K562 (cell line): Measurements from ENCODE around the gene LDAF1. TPM values are rescaled to one million over a fixed set of nuclear protein-coding genes. Genes with fewer than 3 reads are reported as not detected.

Source experiments
- ADNP ChIP-seq: fragments of 200-800 bp; sonication (Bioruptor generic); IDR thresholded peaks from 2 replicates; pipeline ENCODE4 v1.6.1; 2016; ENCODE audit warnings: missing genetic modification characterization, missing compliant biosample characterization
- CBX3 ChIP-seq, 2 experiments: IDR thresholded peaks; 1 replicate in 1 of 2; 2 replicates in 1 of 2; pipeline ENCODE4 v1.6.1; 2012; ENCODE audit warnings: inconsistent platforms in 2 of 2, low read length in 2 of 2, borderline replicate concordance in 1 of 2, control low read depth in 1 of 2
- CSDE1 ChIP-seq, 2 experiments: fragments of 450-650 bp; IDR thresholded peaks; 2 replicates each; pipeline ENCODE4 v1.6.1; 2016; ENCODE audit warnings: mild to moderate bottlenecking in 1 of 2
- CTBP1 ChIP-seq: fragments of 450-650 bp; IDR thresholded peaks from 2 replicates; pipeline ENCODE4 v1.6.1; 2016; ENCODE audit warnings: borderline replicate concordance
- CUX1 ChIP-seq: fragments of 200-800 bp; sonication (Bioruptor generic); IDR thresholded peaks from 2 replicates; pipeline ENCODE4 v1.6.1; 2016; ENCODE audit warnings: missing genetic modification characterization, missing compliant biosample characterization
- EZH2 ChIP-seq: IDR thresholded peaks from 2 replicates; pipeline ENCODE4 v1.6.1; 2012; ENCODE audit warnings: low read depth, mild to moderate bottlenecking, inconsistent platforms, low read length, borderline replicate concordance
- HDAC3 ChIP-seq: fragments of 450-650 bp; IDR thresholded peaks from 2 replicates; pipeline ENCODE4 v1.6.1; 2018; ENCODE audit warnings: borderline replicate concordance, mild to moderate bottlenecking, moderate library complexity; ENCODE audit not compliant: partially characterized antibody
- HNRNPH1 ChIP-seq: fragments of 200-400 bp; formaldehyde crosslinking; optimal IDR thresholded peaks from 2 replicates; pipeline ENCODE3; 2017; ENCODE audit warnings: low read depth, mild to moderate bottlenecking, low read length, moderate library complexity
- HNRNPUL1 ChIP-seq: fragments of 200-400 bp; formaldehyde crosslinking; IDR thresholded peaks from 2 replicates; pipeline ENCODE4 v1.6.1; 2017; ENCODE audit warnings: low read length
- MCM2 ChIP-seq: fragments of 450-650 bp; IDR thresholded peaks from 2 replicates; pipeline ENCODE4 v1.6.1; 2017; ENCODE audit warnings: low read depth, mild to moderate bottlenecking
- MEIS2 ChIP-seq: fragments of 450-650 bp; IDR thresholded peaks from 2 replicates; pipeline ENCODE4 v1.6.1; 2014; ENCODE audit warnings: mild to moderate bottlenecking; ENCODE audit not compliant: partially characterized antibody
- MXI1 ChIP-seq: IDR thresholded peaks from 2 replicates; pipeline ENCODE4 v1.6.1; 2011; ENCODE audit warnings: low read depth, mild to moderate bottlenecking, improper control_type of control experiment, low read length
- NCOA2 ChIP-seq, 2 experiments: fragments of 450-650 bp; IDR thresholded peaks; 2 replicates each; pipeline ENCODE4 v1.6.1; 2018; ENCODE audit warnings: mild to moderate bottlenecking in 2 of 2, moderate library complexity in 1 of 2; ENCODE audit not compliant: partially characterized antibody in 2 of 2
- NR1H2 ChIP-seq: sonication (generic); formaldehyde crosslinking; IDR thresholded peaks from 2 replicates; pipeline ENCODE4 v1.4.0; 2020; ENCODE audit warnings: mild to moderate bottlenecking, missing genetic modification reagents
- PCBP1 ChIP-seq: fragments of 200-400 bp; formaldehyde crosslinking; IDR thresholded peaks from 2 replicates; pipeline ENCODE4 v1.6.1; 2018; ENCODE audit warnings: mild to moderate bottlenecking, low read depth, low read length; ENCODE audit not compliant: poor library complexity, severe bottlenecking
- PHTF2 ChIP-seq: fragments of 250-450 bp; sonication (Bioruptor Pico); IDR thresholded peaks from 2 replicates; pipeline ENCODE4 v1.5.0; 2021; ENCODE audit warnings: mild to moderate bottlenecking
- PML ChIP-seq: IDR thresholded peaks from 2 replicates; pipeline ENCODE4 v1.6.1; 2012; ENCODE audit warnings: low read length, inconsistent platforms
- TAF7 ChIP-seq: fragments of 450-650 bp; IDR thresholded peaks from 2 replicates; pipeline ENCODE4 v1.6.1; 2016; ENCODE audit warnings: missing genetic modification characterization, missing compliant biosample characterization
- TEAD4 ChIP-seq, 2 experiments: sonication (generic) in 1 of 2; formaldehyde crosslinking in 1 of 2; IDR thresholded peaks; 2 replicates each; pipeline versions ENCODE4 v1.6.1 to v1.8.0; 2012 to 2022; ENCODE audit warnings: borderline replicate concordance in 1 of 2, inconsistent platforms in 1 of 2, low read length in 1 of 2, mild to moderate bottlenecking in 1 of 2, missing genetic modification reagents in 1 of 2
- THRB ChIP-seq: fragments of 450-650 bp; formaldehyde crosslinking; conservative IDR thresholded peaks from 2 replicates; pipeline ENCODE4 v1.4.0; 2022; ENCODE audit warnings: mild to moderate bottlenecking, missing genetic modification characterization
- ZKSCAN8 ChIP-seq: fragments of 200-800 bp; sonication (Bioruptor generic); IDR thresholded peaks from 2 replicates; pipeline ENCODE4 v1.6.1; 2016; ENCODE audit warnings: missing genetic modification characterization, missing compliant biosample characterization
- ZNF140 ChIP-seq: fragments of 250-450 bp; sonication (Bioruptor Pico); IDR thresholded peaks from 2 replicates; pipeline ENCODE4 v1.8.0; 2021; ENCODE audit warnings: moderate library complexity, mild to moderate bottlenecking, inconsistent platforms
- ZNF184 ChIP-seq: sonication (generic); formaldehyde crosslinking; IDR thresholded peaks from 2 replicates; pipeline ENCODE4 v1.5.0; 2020; ENCODE audit warnings: missing genetic modification reagents
- ZNF232 ChIP-seq: sonication (generic); formaldehyde crosslinking; IDR thresholded peaks from 2 replicates; pipeline ENCODE4 v1.8.0; 2022; ENCODE audit warnings: mild to moderate bottlenecking, missing genetic modification reagents
- ZNF77 ChIP-seq: fragments of 250-450 bp; sonication (Bioruptor Pico); IDR thresholded peaks from 2 replicates; pipeline ENCODE4 v1.5.0; 2020
- polyA plus RNA-seq, 8 experiments: library from polyadenylated mRNA; depleted of rRNA in 4 of 8; stranded (reverse) in 5 of 8; unstranded in 3 of 8; fragments of >200 nt; fragmentation: Nextera tagmentation in 2 of 8; fragmentation: Illumina TruSeq in 1 of 8; extraction: Ambion mirVana in 2 of 8; extraction: Trizol in 1 of 8; gene quantifications; 2 replicates each; pipeline versions ENCODE4 v1.2.1 to v1.2.3, GENCODE V29; 2011 to 2014; ENCODE audit warnings: inconsistent platforms in 1 of 8, missing spikeins in 1 of 8
- total RNA-seq, 7 experiments: library from RNA; depleted of rRNA in 6 of 7; stranded (reverse); fragments of >200 nt in 6 of 7; fragmentation: Illumina TruSeq in 2 of 7; extraction: Trizol in 2 of 7; gene quantifications; 2 replicates each; pipeline versions ENCODE4 v1.2.1 to v1.2.3, GENCODE V29; 2011 to 2021; ENCODE audit warnings: low replicate concordance in 1 of 7

The LDAF1 gene
- total and polyA plus RNA-seq, 9 of the 15 experiments (the other 6 are each of a cell fraction or from before 2014, with no cell fraction given): 7.0 to 20.1 (median 12.5) TPM

GRCh38 chr16:21217121-21217520, 58.6 kb downstream of the LDAF1 start (continued):
- TF ChIP-seq CSDE1 (IDR thresholded peaks at IDR 0.05) (no peak), ADNP (tag) (peak; percentile 73; the same call in 1 of the 2 replicates), PML (no peak; the same call in 1 of the 2 replicates), TEAD4 (IDR thresholded peaks at IDR 0.05; ENCODE audit: low read length) (peak; percentile 78), TEAD4 (CRISPR knock-in tag; IDR thresholded peaks at IDR 0.05; ENCODE audit: borderline replicate concordance) (no peak), MEIS2 (peak; percentile 3), PHTF2 (CRISPR knock-in tag) (no peak), ZNF232 (no peak), CTBP1 (no peak; the same call in 1 of the 2 replicates), MCM2 (no peak), THRB (CRISPR knock-in tag) (no peak), CBX3 (IDR thresholded peaks at IDR 0.05; ENCODE audit: borderline replicate concordance in 1 of 2, low read length in 2 of 2) (no peak), HNRNPUL1 (no peak), ZKSCAN8 (no peak), CUX1 (CRISPR knock-in tag) (no peak), ZNF77 (CRISPR knock-in tag) (no peak), HNRNPH1 (no peak), ZNF140 (no peak), ZNF184 (no peak), NCOA2 (IDR thresholded peaks at IDR 0.05; ENCODE audit: partially characterized antibody in 2 of 2) (no peak), NR1H2 (no peak), HDAC3 (no peak), MXI1 (no peak), EZH2 (no peak), PCBP1 (no peak), TAF7 (tag) (no peak)
